GM12891 (cell line): Measurements from ENCODE around the gene DEFB131B.
"Not testable (repeated sequence)": the region's sequence is repeated elsewhere in the genome, so short reads cannot be mapped to it uniquely, and the experiment has no call there.

ENCODE experiments used
- DNase-seq: peaks from one replicate; pipeline ENCODE4 v3.0.0; 2011; ENCODE audit warnings: low spot score; ENCODE audit not compliant: insufficient read length
- FAIRE-seq: peaks from 2 replicates; lab custom pipeline; 2011; peaks lifted over from hg19 to GRCh38; lab: Jason Lieb, UNC
- PAX5 ChIP-seq: IDR thresholded peaks from 2 replicates; pipeline ENCODE4 v1.6.1; 2011; ENCODE audit warnings: low read length, moderate library complexity, mild to moderate bottlenecking; ENCODE audit not compliant: insufficient read depth, severe bottlenecking
- POLR2A ChIP-seq: IDR thresholded peaks from 2 replicates; pipeline ENCODE4 v1.6.1; 2011; ENCODE audit warnings: low read depth, low read length, control low read depth
- POLR2AphosphoS5 ChIP-seq: IDR thresholded peaks from 2 replicates; pipeline ENCODE4 v1.6.1; 2011; ENCODE audit warnings: low read depth, low read length, control low read depth
- POU2F2 ChIP-seq: IDR thresholded peaks from 2 replicates; pipeline ENCODE4 v1.6.1; 2011; ENCODE audit warnings: low read depth, mild to moderate bottlenecking, control low read depth, low read length, moderate library complexity
- SPI1 ChIP-seq: IDR thresholded peaks from 2 replicates; pipeline ENCODE4 v1.6.1; 2011; ENCODE audit warnings: low read depth, low read length, control low read depth
- TAF1 ChIP-seq: IDR thresholded peaks from 2 replicates; pipeline ENCODE4 v1.6.1; 2011; ENCODE audit warnings: low read depth, low read length, control low read depth

DEFB131B gene

DNA sequence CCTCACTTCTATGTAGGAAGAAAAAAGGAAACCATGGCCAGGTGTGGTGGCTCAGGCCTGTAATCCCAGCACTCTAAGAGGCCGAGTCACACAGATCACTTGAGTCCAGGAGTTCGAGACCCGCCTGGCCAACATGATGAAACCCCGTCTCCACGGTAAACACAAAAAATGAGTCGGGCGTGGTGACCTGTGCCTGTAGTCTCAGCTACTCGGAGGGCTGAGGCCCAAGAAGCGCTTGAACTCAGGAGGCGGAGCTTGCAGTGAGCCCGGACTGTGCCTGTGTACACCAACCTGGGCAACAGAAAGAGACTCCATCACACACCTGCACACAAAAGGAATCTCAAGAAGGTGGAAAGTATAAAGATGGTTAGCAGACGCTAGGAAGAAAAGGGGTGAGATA is 17.7 kb downstream of the DEFB131B start:
- TF ChIP-seq PAX5 (no peak), POU2F2 (no peak), POLR2A (no peak), POLR2AphosphoS5 (no peak), SPI1 (no peak)
- DNase-seq (no peak), FAIRE-seq (no peak)

DNA sequence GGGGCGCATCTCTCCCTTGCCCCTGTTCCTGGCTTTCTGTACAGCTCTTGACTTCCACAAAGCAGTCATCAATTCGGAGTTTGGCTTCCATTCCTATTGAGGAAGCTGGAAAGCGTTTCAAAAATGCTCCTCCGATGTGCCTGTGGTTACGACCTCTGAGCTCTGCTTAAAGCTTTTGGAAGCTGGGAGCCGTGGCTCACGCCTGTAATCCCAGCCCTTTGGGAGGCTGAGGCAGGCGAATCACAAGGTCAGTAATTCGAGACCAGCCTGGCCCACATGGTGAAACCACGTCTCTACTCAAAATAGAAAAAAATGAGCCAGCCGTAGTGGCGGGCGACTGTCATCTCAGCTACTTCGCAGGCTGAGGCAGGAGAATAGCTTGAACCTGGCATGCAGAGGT is 22.9 kb downstream of the DEFB131B start:
- not testable (repeated sequence) for DNase-seq, FAIRE-seq

DNA sequence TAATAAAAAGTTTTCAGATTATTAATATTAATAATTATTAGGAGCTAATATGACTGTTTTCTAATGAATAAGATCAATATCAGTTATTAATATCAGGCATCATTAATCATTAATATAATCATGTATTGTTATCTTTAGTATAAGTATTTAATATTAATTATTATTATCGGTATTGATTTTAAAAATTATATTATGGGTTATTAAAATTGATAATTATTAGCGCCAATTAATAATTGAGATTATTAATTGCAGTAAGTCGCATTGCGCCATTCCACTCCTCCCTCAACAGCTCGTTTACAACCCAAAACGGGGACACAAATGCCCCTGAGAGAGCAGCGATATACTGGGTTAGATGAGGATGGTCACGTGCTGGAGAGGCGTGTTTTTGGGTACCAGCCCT is 30.0 kb downstream of the DEFB131B start:
- DNase-seq (no peak), FAIRE-seq (no peak)
- TF ChIP-seq POLR2A (no peak), SPI1 (no peak), PAX5 (no peak), TAF1 (no peak), POLR2AphosphoS5 (no peak), POU2F2 (no peak)

GRCh38 chr11:71910775-71911174 is 32.5 kb downstream of the DEFB131B start:
- FAIRE-seq, DNase-seq: not testable (repeated sequence)

DNA sequence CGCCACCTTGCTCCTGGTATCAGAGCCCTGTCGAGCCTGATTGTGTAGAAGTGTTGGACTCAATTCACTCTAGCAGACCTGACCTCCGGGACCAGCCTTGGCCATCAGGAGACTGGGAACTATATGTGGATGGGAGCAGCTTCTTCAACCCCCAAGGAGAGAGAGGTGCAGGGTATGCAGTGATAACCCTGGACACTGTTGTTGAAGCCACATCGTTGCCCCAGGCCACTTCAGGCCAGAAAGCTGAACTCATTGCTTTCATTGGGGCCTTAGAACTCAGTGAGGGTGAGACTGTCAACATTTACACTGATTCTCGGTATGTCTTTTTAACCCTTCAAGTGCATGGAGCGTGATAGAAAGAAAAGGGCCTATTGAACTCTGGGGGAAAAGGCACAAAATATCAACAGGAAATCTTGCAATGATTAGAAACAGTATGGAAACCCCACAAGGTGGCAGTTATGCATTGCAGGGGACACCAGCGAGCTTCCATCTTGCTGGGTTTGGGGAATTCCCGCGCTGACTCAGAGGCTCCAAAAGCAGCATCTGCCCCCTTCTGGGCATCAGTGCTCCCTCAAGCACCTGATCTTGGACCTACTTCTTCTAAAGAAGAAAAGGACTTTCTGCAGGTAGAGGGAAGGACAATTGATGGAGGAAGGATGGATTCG is 33.2 kb downstream of the DEFB131B start:
- DNase-seq, result not testable (repeated sequence)

GRCh38 chr11:71911986-71912340 is 33.7 kb downstream of the DEFB131B start:
- FAIRE-seq, DNase-seq: not testable (repeated sequence)

More for the DNA sequence above, 33.2 kb downstream of the DEFB131B start:
- FAIRE-seq, result not testable (repeated sequence)

DNA sequence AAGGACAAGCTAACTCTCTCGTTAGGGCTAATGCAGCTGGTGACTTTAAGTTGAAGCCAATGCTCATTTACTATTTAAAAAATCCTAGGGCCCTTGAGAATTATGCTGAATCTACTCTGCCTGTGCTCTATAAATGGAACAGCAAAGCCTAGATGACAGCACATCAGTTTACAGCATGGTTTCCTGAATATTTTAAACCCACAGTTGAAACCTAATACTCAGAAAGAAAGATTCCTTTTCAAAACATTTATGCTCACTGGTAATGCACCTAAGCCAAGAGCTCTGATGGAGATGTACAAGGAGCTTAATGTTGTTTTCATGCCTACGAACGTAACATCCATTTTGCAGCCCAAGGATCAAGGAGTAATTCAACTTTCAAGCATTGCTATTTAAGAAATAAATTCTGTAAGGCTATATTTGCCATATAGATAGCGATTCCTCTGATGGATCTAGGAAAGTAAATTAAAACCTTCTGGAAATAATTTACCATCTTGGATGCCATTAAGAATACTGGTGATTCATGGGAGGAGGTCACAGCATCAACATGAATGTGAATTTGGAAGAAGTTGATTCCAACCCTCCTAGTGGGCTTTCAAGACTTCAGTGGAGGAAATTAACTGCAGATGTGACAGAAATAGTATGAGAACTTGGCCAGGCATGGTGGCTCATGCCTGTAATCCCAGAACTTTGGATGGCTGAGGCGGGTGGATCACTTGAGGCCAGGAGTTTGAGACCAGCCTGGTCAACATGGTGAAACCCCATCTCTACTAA is 35.7 kb downstream of the DEFB131B start:
- DNase-seq (no peak), FAIRE-seq (no peak)
- TF ChIP-seq TAF1, result no peak
- no peak for TF ChIP-seq POLR2AphosphoS5
- no peak for TF ChIP-seq SPI1

GRCh38 chr11:71914617-71915189 is 36.5 kb downstream of the DEFB131B start:
- no peak for DNase-seq
- FAIRE-seq, result no peak
- TF ChIP-seq TAF1 (no peak), SPI1 (no peak), POLR2A (no peak), PAX5 (no peak), POU2F2 (no peak), POLR2AphosphoS5 (no peak)

DNA sequence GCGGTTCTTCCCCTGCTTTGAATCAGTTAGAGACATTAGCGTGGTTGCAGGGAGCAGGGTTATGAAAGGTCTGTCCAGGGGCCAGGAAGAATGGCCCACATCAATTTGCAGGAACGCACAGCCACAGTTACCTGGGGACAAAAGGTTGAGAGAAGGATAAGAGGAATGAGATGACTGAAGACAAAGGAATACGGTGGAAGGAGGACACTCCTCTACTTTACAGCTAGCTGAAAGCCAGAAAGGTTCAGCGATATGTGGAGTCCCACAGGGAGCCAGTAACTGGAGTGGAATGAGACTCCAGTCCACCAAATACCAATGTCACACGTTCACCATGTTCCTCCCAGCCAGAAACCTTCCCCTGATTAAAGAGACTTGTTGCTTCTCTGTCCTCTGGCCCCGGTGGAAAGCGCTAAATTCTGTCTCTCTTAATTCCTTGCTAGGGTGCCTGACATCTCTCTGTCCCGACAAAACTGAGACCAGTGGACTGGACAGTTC is 39.4 kb downstream of the DEFB131B start:
- TF ChIP-seq PAX5 (no peak), POLR2AphosphoS5 (no peak), SPI1 (no peak), POLR2A (no peak)
- DNase-seq, result no peak
- no peak for FAIRE-seq

DNA sequence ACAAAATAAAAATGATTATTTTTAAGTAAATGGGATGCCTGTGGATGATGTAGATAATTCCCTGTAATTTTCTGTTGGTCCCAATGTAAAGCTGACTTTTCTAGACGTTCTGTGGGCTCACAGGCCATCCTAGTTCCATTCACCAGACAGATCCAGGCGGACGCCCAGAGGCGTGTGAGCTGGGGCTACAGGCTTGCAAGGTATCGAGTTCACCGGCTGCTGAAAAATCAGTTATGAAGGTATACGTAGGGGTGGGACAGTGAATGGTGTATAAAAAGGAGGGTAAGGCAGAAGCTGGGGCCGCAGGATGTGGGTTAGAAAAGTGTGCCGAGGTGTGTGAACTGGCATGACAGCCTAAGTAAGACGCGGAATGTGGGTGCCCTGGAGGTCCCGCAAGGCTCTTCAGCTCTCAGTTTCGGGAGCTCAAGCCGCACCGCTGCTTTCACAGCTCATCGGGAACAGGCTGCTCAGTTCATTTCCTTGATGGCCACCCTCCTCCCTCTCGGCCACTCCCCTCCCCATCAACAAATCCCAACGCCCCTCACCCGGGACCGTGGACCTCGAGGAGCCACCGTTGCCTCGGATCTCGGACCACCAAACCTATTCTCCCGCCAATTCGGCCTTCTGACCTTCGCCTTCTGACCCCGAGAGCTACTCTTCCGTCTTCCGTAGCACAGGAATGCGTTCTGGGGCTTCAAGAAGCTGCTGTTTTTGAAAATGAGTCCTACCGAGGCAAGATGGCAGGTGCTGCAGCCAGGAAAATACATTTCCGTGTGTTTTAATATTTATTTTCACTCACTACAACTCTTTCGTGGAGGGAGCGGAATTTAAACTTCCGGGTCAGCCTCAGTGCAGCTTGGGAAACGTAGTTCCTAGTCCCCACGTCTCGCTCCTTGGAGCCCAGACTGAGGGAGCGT is 49.8 kb downstream of the DEFB131B start, which contains the start of gene XNDC1N:
Gene XNDC1N (minus strand): TSS at position 775 of the 917 bp plus-strand sequence. CDS start 5,241 bp downstream, outside the sequence.
- TF ChIP-seq TAF1 (no peak; the same call in none of the 2 replicates), POLR2AphosphoS5 (peak; percentile 79), POLR2A (peak; percentile 58; the same call in 1 of the 2 replicates)
- DNase-seq (peak; percentile 50), FAIRE-seq (no peak)
